ENCODE measurements around the gene PEAK3. TPM values are rescaled to one million over a fixed set of nuclear protein-coding genes. Genes with fewer than 3 reads are reported as not detected.
A peak's percentile ranks its signal among the peaks of the same experiment; 100 is the strongest.

Gene PEAK3
- total RNA-seq, 6 donors from 2014 or later: 2.4 to 8.6 (median 4.6) TPM

DNA sequence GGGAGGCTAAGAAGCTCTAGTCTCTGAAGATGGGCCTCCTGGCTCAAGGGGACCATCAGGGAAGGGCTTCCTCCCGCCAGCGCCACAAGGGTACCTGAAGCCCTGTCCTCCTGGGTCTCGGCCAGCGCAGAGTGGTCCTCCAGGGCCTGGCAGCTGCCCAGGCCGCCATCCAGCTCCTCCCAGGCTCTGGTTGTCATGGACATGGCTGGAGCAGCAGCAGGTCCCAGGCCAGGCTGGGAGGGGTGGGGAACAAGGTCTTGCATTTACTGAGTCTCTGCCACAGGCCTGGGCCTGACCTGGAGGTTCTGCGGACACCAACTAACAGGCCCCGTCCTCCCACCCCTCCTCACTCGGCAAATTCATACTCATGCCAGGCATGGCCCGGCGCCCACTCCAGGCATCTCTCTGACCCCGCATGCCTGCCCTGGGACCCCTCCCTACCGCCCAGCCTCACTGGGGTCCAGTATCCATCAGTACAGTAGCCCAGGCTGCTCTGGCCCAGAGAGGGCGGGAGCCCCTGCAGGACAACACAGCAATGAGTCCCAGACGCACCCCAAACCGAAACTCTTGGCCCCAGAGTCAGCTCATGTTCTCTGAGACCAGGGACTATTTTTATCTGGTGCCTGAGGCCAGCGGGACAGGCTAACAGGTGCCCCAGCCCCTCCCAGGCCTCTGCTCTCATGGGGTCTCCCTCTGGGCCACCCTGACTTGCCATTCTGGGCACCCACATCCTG, 26.7 kb downstream of the PEAK3 start:
- peak in 1 of 2 donors; percentile 74 for DNase-seq
- Histone ChIP-seq H3K27ac (no peak overlapping the region), H3K36me3 (no peaks in the 10 kb centered on the region), H3K4me1 (peaks cover 34 to 39% (median 34%) of the 10 kb centered on the region in 4 donors), H3K4me3 (no peak overlapping the region), H3K27me3 (peaks cover 0 to 40% (median 31%) of the 10 kb centered on the region in 4 donors), H3K9me3 (no peaks in the 10 kb centered on the region)
- TF ChIP-seq POLR2A (IDR thresholded peaks at IDR 0.05): no peak
- ATAC-seq (ENCODE audit: low FRiP score in 2 of 2): no peak
- 84 to 91% methylated on average over 9 to 15 of the region's 16 CpGs for WGBS, 2 donors

- peaks cover 0 to 45% (median 37%) of the 10 kb centered on the region in 4 donors for H3K27me3 ChIP-seq
- no peak for ATAC-seq (ENCODE audit: low FRiP score in 2 of 2)
These were observed 27.7 kb downstream of the PEAK3 start for GRCh38 chr19:2254064-2254872.

GRCh38 chr19:2253106-2254063, 28.6 kb downstream of the PEAK3 start:
- ATAC-seq (ENCODE audit: low FRiP score in 2 of 2) (no peak), DNase-seq (peak in 1 of 2 donors; percentile 87)
- no peak for TF ChIP-seq POLR2AphosphoS5 (IDR thresholded peaks at IDR 0.05)
- TF ChIP-seq POLR2A (IDR thresholded peaks at IDR 0.05): no peak
- TF ChIP-seq, protein P1, sequence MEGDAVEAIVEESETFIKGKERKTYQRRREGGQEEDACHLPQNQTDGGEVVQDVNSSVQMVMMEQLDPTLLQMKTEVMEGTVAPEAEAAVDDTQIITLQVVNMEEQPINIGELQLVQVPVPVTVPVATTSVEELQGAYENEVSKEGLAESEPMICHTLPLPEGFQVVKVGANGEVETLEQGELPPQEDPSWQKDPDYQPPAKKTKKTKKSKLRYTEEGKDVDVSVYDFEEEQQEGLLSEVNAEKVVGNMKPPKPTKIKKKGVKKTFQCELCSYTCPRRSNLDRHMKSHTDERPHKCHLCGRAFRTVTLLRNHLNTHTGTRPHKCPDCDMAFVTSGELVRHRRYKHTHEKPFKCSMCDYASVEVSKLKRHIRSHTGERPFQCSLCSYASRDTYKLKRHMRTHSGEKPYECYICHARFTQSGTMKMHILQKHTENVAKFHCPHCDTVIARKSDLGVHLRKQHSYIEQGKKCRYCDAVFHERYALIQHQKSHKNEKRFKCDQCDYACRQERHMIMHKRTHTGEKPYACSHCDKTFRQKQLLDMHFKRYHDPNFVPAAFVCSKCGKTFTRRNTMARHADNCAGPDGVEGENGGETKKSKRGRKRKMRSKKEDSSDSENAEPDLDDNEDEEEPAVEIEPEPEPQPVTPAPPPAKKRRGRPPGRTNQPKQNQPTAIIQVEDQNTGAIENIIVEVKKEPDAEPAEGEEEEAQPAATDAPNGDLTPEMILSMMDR (IDR thresholded peaks at IDR 0.05): peak in 1 of 6 experiments; percentile 8
- TF ChIP-seq EP300 (IDR thresholded peaks at IDR 0.05): no peak
- Histone ChIP-seq H3K36me3 (peaks cover 0 to 7% (median 7%) of the 10 kb centered on the region in 4 donors), H3K27me3 (peaks cover 0 to 45% (median 37%) of the 10 kb centered on the region in 4 donors), H3K4me1 (peaks cover 36 to 45% (median 37%) of the 10 kb centered on the region in 4 donors), H3K4me3 (peak overlapping the region in 3 of 4 donors; percentile 10 to 32 (median 27)), H3K27ac (no peak overlapping the region), H3K9me3 (no peaks in the 10 kb centered on the region)
- WGBS, 2 donors: 10 to 12% methylated on average over 15 to 50 of the region's 77 CpGs

More at GRCh38 chr19:2254064-2254872, 27.7 kb downstream of the PEAK3 start:
- no peak overlapping the region for H3K27ac ChIP-seq
- H3K4me3 ChIP-seq: no peak overlapping the region
- no peaks in the 10 kb centered on the region for H3K36me3 ChIP-seq
- no peaks in the 10 kb centered on the region for H3K9me3 ChIP-seq
- DNase-seq: no peak
- TF ChIP-seq, protein P1 (IDR thresholded peaks at IDR 0.05): peak in 3 of 6 experiments; percentile 6 to 26 (median 6)
- TF ChIP-seq POLR2AphosphoS5 (IDR thresholded peaks at IDR 0.05) (no peak), POLR2A (IDR thresholded peaks at IDR 0.05) (no peak), EP300 (IDR thresholded peaks at IDR 0.05) (no peak)
- 78 to 84% methylated on average over 18 to 20 of the region's 20 CpGs for WGBS, 2 donors
- peaks cover 36 to 45% (median 37%) of the 10 kb centered on the region in 4 donors for H3K4me1 ChIP-seq

DNA sequence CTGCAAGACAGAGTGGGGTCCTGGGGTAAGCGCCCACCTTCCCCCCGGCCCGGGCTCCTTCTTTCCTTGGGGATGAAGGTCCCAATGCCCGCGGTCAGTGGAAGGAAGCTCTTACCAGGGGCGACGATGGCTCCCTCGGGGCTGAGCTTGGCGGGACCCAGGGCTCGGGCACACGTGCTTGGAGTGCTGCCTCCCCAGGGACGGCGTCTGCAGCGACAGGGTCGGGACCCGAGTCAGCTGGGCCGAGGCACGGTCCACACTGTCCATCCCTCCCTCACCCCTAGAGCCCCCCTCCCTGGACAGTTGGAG, 29.2 kb downstream of the PEAK3 start:
- no peak overlapping the region for H3K27ac ChIP-seq
- peaks cover under 1 to 13% (median 13%) of the 10 kb centered on the region in 4 donors for H3K36me3 ChIP-seq
- H3K4me1 ChIP-seq: peaks cover 36 to 45% (median 37%) of the 10 kb centered on the region in 4 donors
- no peaks in the 10 kb centered on the region for H3K9me3 ChIP-seq
- ATAC-seq (ENCODE audit: low FRiP score in 2 of 2) (no peak), DNase-seq (peak in 1 of 2 donors; percentile 80)
- H3K27me3 ChIP-seq: peaks cover 0 to 45% (median 37%) of the 10 kb centered on the region in 4 donors
- WGBS, 2 donors: 19 to 20% methylated on average over 4 to 7 of the region's 18 CpGs
- no peak for TF ChIP-seq POLR2A (IDR thresholded peaks at IDR 0.05)
- no peak for TF ChIP-seq POLR2AphosphoS5 (IDR thresholded peaks at IDR 0.05)
- no peak for TF ChIP-seq EP300 (IDR thresholded peaks at IDR 0.05)
- TF ChIP-seq, protein P1 (IDR thresholded peaks at IDR 0.05): no peak
- peak overlapping the region in 3 of 4 donors; percentile 10 to 32 (median 27) for H3K4me3 ChIP-seq

Measured in upper lobe of left lung (tissue), 6 donors.